H1 (cell line): Measurements from ENCODE around the gene SHROOM4. TPM values are rescaled to one million over a fixed set of nuclear protein-coding genes. Genes with fewer than 3 reads are reported as not detected.
A peak's percentile ranks its signal among the peaks of the same experiment; 100 is the strongest.

ENCODE experiments used
- CTCF ChIA-PET: fragments of 300-600 bp; sonication (Branson Sonifier 250); formaldehyde crosslinking; loops from one replicate; lab custom pipeline; 2021; ENCODE audit not compliant: partially characterized antibody; lab: Charles Lee
- POLR2A ChIA-PET: fragments of 300-600 bp; sonication (Branson Sonifier 250); formaldehyde crosslinking; loops from one replicate; lab custom pipeline; 2021; ENCODE audit warnings: inconsistent platforms; ENCODE audit not compliant: partially characterized antibody; lab: Charles Lee
- DNase-seq, 2 experiments: peaks; one replicate each; pipeline versions ENCODE4 v3.0.0 to v3.0.0-alpha.2; 2010 to 2022; ENCODE audit warnings: low spot score in 2 of 2, low read depth in 1 of 2, mixed read lengths in 1 of 2
- FAIRE-seq: peaks from 2 replicates; lab custom pipeline; 2011; peaks lifted over from hg19 to GRCh38; lab: Jason Lieb, UNC
- H2AFZ ChIP-seq: 2 replicates; pipeline ENCODE4 v1.8.1; 2012; ENCODE audit warnings: low read length, inconsistent platforms
- H2AK5ac ChIP-seq: 2 replicates; pipeline ENCODE4 v1.6.1; 2013; ENCODE audit warnings: low read depth, low read length
- H2BK120ac ChIP-seq: replicated peaks from 2 replicates; pipeline ENCODE3; 2013; ENCODE audit warnings: low read depth, low read length, inconsistent platforms
- H2BK12ac ChIP-seq: 2 replicates; pipeline ENCODE4 v1.6.1; 2013; ENCODE audit warnings: low read depth, low read length
- H2BK15ac ChIP-seq: 2 replicates; pipeline ENCODE4 v1.6.1; 2013; ENCODE audit warnings: low read length
- H2BK20ac ChIP-seq: 2 replicates; pipeline ENCODE4 v1.6.1; 2013; ENCODE audit warnings: low read length
- H2BK5ac ChIP-seq: 2 replicates; pipeline ENCODE4 v1.6.1; 2013; ENCODE audit warnings: low read depth, low read length
- H3K14ac ChIP-seq: 2 replicates; pipeline ENCODE4 v1.6.1; 2013; ENCODE audit warnings: inconsistent platforms; ENCODE audit not compliant: insufficient read length
- H3K18ac ChIP-seq: 2 replicates; pipeline ENCODE4 v1.6.1; 2013; ENCODE audit warnings: low read length; ENCODE audit errors: extremely low read depth
- H3K23ac ChIP-seq: 2 replicates; pipeline ENCODE4 v1.6.1; 2013; ENCODE audit warnings: inconsistent platforms; ENCODE audit not compliant: insufficient read length
- H3K23me2 ChIP-seq: 2 replicates; pipeline ENCODE4 v1.6.1; 2013; ENCODE audit warnings: low read depth, low read length
- H3K27ac ChIP-seq: 2 replicates; pipeline ENCODE4 v1.6.1; 2011; ENCODE audit warnings: low read depth, low read length, inconsistent platforms
- H3K27me3 ChIP-seq, 4 experiments: replicated peaks in 1 of 4; 1 replicate in 1 of 4; 2 replicates in 3 of 4; pipeline versions ENCODE4 v1.6.1 to v1.8.1; 2011 to 2013; ENCODE audit warnings: low read length in 3 of 4, mild to moderate bottlenecking in 3 of 4, inconsistent platforms in 2 of 4, mixed read lengths in 2 of 4, moderate library complexity in 1 of 4; ENCODE audit not compliant: control insufficient read depth in 3 of 4, insufficient read depth in 3 of 4; ENCODE audit errors: extremely low read depth in 1 of 4
- H3K36me3 ChIP-seq, 4 experiments: 2 replicates each; pipeline versions ENCODE4 v1.6.1 to v1.8.1; 2011 to 2013; ENCODE audit warnings: mild to moderate bottlenecking in 4 of 4, low read length in 3 of 4, moderate library complexity in 2 of 4, control low read depth in 1 of 4, inconsistent platforms in 1 of 4; ENCODE audit not compliant: insufficient read depth in 4 of 4, control insufficient read depth in 2 of 4
- H3K4ac ChIP-seq: replicated peaks from 2 replicates; pipeline ENCODE3; 2013; ENCODE audit warnings: low read length, low read depth, mixed read lengths, inconsistent platforms; ENCODE audit not compliant: insufficient read length
- H3K4me1 ChIP-seq, 4 experiments: replicated peaks in 1 of 4; 1 replicate in 1 of 4; 2 replicates in 3 of 4; pipeline versions ENCODE4 v1.6.1 to v1.8.1; 2011 to 2013; ENCODE audit warnings: low read length in 3 of 4, inconsistent platforms in 2 of 4, mixed read lengths in 1 of 4; ENCODE audit not compliant: insufficient read depth in 4 of 4, control insufficient read depth in 3 of 4
- H3K4me2 ChIP-seq, 2 experiments: 2 replicates each; pipeline versions ENCODE4 v1.6.1 to v1.8.1; 2011 to 2013; ENCODE audit warnings: low read depth in 2 of 2, low read length in 2 of 2, control low read depth in 1 of 2, inconsistent platforms in 1 of 2, mild to moderate bottlenecking in 1 of 2; ENCODE audit not compliant: insufficient read depth in 1 of 2
- H3K4me3 ChIP-seq, 4 experiments: fragments of 200-600, 300-600 bp in 1 of 4; sonication (generic), shearing (Covaris generic), sonication (Bioruptor Twin) in 1 of 4; 2 replicates each; pipeline versions ENCODE4 v1.5.1 to v1.8.1; 2011 to 2016; ENCODE audit warnings: low read length in 4 of 4, low read depth in 3 of 4, control low read depth in 2 of 4, inconsistent platforms in 2 of 4, mild to moderate bottlenecking in 2 of 4, mixed read lengths in 1 of 4, moderate library complexity in 1 of 4; ENCODE audit not compliant: insufficient read depth in 2 of 4; ENCODE audit errors: extremely low read depth in 1 of 4
- H3K56ac ChIP-seq: replicated peaks from 2 replicates; pipeline ENCODE3; 2013; ENCODE audit warnings: low read depth, mild to moderate bottlenecking, mixed read lengths, low read length, inconsistent platforms; ENCODE audit not compliant: insufficient read length
- H3K79me1 ChIP-seq: 2 replicates; pipeline ENCODE4 v1.6.1; 2013; ENCODE audit warnings: low read depth, low read length, control low read depth
- H3K79me2 ChIP-seq, 2 experiments: 2 replicates each; pipeline versions ENCODE4 v1.6.1 to v1.8.1; 2012 to 2013; ENCODE audit warnings: low read length in 2 of 2, mild to moderate bottlenecking in 2 of 2, inconsistent platforms in 1 of 2; ENCODE audit not compliant: insufficient read depth in 2 of 2, control insufficient read depth in 1 of 2
- H3K9ac ChIP-seq, 4 experiments: replicated peaks in 1 of 4; 1 replicate in 1 of 4; 2 replicates in 3 of 4; pipeline versions ENCODE4 v1.6.1 to v1.8.1; 2011 to 2013; ENCODE audit warnings: low read depth in 3 of 4, low read length in 3 of 4, control low read depth in 2 of 4, mild to moderate bottlenecking in 2 of 4, moderate library complexity in 2 of 4, inconsistent platforms in 1 of 4; ENCODE audit errors: extremely low read depth in 1 of 4
- H3K9me3 ChIP-seq, 2 experiments: 2 replicates each; pipeline versions ENCODE4 v1.6.1 to v1.8.1; 2012 to 2013; ENCODE audit warnings: mild to moderate bottlenecking in 2 of 2, moderate library complexity in 2 of 2, control low read depth in 1 of 2, inconsistent platforms in 1 of 2, low read depth in 1 of 2, low read length in 1 of 2, mixed read lengths in 1 of 2; ENCODE audit not compliant: insufficient read depth in 2 of 2
- H4K20me1 ChIP-seq, 2 experiments: replicated peaks in 1 of 2; 2 replicates each; pipeline versions ENCODE3 to v1.8.1; 2011 to 2013; ENCODE audit warnings: inconsistent platforms in 2 of 2, low read length in 2 of 2, mild to moderate bottlenecking in 1 of 2; ENCODE audit not compliant: insufficient read depth in 2 of 2, control insufficient read depth in 1 of 2
- H4K5ac ChIP-seq: 2 replicates; pipeline ENCODE4 v1.6.1; 2013; ENCODE audit warnings: low read length, low read depth, mixed read lengths, inconsistent platforms; ENCODE audit not compliant: insufficient read length
- H4K8ac ChIP-seq: 2 replicates; pipeline ENCODE4 v1.8.0; 2013; ENCODE audit warnings: mild to moderate bottlenecking, moderate library complexity, low read length, inconsistent platforms; ENCODE audit not compliant: insufficient read depth; ENCODE audit errors: extremely low read depth
- H4K91ac ChIP-seq: replicated peaks from 2 replicates; pipeline ENCODE3; 2013; ENCODE audit warnings: low read length, mixed read lengths, inconsistent platforms; ENCODE audit not compliant: insufficient read length
- CTBP2 ChIP-seq: IDR thresholded peaks from 2 replicates; pipeline ENCODE4 v1.7.0; 2011; ENCODE audit warnings: borderline replicate concordance, mild to moderate bottlenecking, moderate library complexity, mixed read lengths, low read length; ENCODE audit not compliant: insufficient read depth, insufficient read length
- HDAC2 ChIP-seq, 2 experiments: fragments of 300-600 bp in 1 of 2; sonication (generic) in 1 of 2; IDR thresholded peaks; 2 replicates each; pipeline ENCODE4 v1.6.1; 2011 to 2012; ENCODE audit warnings: low read depth in 2 of 2, low read length in 2 of 2, mild to moderate bottlenecking in 2 of 2, moderate library complexity in 2 of 2, borderline replicate concordance in 1 of 2, inconsistent platforms in 1 of 2
- WGBS, 2 experiments: shearing (Covaris generic) in 1 of 2; methylation state at CpG; one replicate each; pipeline versions ENCODE4 v1.1.6 to v1.1.7; 2013 to 2015; ENCODE audit warnings: low lambda C conversion rate in 2 of 2, mixed read lengths in 2 of 2, inconsistent platforms in 1 of 2, low coverage in 1 of 2, missing lambda C conversion rate in 1 of 2; ENCODE audit not compliant: insufficient replicate concordance in 2 of 2, insufficient coverage in 1 of 2, insufficient read length in 1 of 2; ENCODE audit errors: extremely low coverage in 1 of 2, missing lambda C conversion rate in 1 of 2; 5-methylcytosine and 5-hydroxymethylcytosine counted together
- polyA plus RNA-seq, 7 experiments: library from polyadenylated mRNA; depleted of rRNA in 3 of 7; stranded (reverse) in 5 of 7; unstranded in 2 of 7; fragments of >200 nt in 5 of 7; fragments of 200-250 nt in 2 of 7; gene quantifications; 1 replicate in 5 of 7; 2 replicates in 1 of 7; 4 replicates in 1 of 7; pipeline versions ENCODE4 v1.2.1 to v1.2.3, GENCODE V29; 2011 to 2013; ENCODE audit warnings: missing spikeins in 2 of 7, mixed read lengths in 2 of 7
- total RNA-seq: library from RNA; stranded (reverse); fragmentation: NEBNext Ultra II Directional; extraction: Animal tissue kit (Norgen Biotek cat#: 25700); gene quantifications from 2 replicates; pipeline ENCODE4 v1.2.1, GENCODE V29; 2021

The SHROOM4 gene
- total and polyA plus RNA-seq, 2 of the 8 experiments (the other 6 are each of a cell fraction or from before 2014, with no cell fraction given), result 1.6 to 5.6 TPM

DNA sequence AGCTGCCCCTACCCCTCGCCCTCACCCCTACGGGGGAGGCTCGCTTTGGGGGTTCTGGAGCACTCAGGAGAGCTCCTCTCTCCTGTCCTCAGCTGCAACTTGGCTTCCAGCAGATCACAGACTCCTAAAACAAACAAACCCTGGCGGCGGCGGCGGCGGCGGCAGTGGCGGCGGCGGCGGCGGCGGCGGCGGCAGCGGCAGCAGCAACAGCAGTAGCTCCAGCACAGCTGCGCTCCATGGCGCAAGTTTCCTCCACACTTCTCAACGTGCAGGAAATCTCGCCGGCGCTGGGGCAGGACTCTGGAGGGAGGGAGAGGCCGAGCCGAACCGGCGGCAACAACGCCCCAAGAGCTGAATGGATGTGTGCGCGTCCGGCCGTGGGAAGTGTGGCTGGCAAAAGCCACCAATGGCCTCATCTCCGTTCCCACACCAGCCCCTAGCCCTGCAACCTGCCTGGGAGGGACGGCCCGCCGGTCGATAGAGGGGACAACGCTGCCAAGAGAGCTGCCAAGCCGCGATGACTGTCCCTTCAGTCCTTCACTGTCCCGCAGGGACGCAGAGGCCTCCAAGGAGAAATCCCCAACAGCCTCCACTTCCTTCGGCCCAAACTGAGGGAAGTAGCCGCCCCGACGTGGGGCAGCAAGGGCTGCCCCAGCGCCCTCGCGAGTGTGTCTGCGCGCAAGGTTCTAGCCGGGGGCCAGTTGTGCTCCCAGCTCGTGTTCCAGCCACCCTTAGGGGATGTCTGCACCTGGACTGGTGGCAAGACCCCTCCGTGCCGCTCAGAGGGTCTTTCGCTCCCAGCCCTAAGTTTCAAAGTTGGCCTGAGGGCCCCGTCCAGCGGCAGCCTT, 775 bp downstream of the SHROOM4 start:
- no peak overlapping the region for H2BK12ac ChIP-seq
- H3K9ac ChIP-seq, result peak overlapping the region in 1 of 4 experiments; percentile 14; a peak in 2 of 7 replicates
- H3K4ac ChIP-seq, result no peak overlapping the region
- no peak overlapping the region for H2BK120ac ChIP-seq
- peak overlapping the region; percentile 71 for H3K18ac ChIP-seq
- H2BK20ac ChIP-seq, result no peak overlapping the region
- no peak overlapping the region for H3K56ac ChIP-seq
- 1% methylated on average over 18 of the region's 59 CpGs; no CpG with 5 or more reads in 1 of the 2 experiments for WGBS, 2 experiments
- H3K4me3 ChIP-seq, result peak overlapping the region; percentile 61 to 77 (median 68)
- no peak for FAIRE-seq
- no peaks in the 10 kb centered on the region for H3K9me3 ChIP-seq
- peaks cover 0 to 4% (median 0%) of the 10 kb centered on the region in 4 experiments; a peak in 1 of 7 replicates for H3K27me3 ChIP-seq
- no peak overlapping the region for H2AK5ac ChIP-seq
- peak overlapping the region; percentile 32; the same call in 1 of the 2 replicates for H2AFZ ChIP-seq
- no peaks in the 10 kb centered on the region for H4K20me1 ChIP-seq
- H3K23ac ChIP-seq, result no peak overlapping the region
- peak in 1 of 2 experiments; percentile 55 for DNase-seq
- peaks cover 5% of the 10 kb centered on the region; the same call in 1 of the 2 replicates for H3K23me2 ChIP-seq
- H3K27ac ChIP-seq, result no peak overlapping the region
- no peaks in the 10 kb centered on the region for H3K79me1 ChIP-seq
- no peak overlapping the region for H2BK15ac ChIP-seq
- no peak overlapping the region for H3K14ac ChIP-seq
- H3K4me2 ChIP-seq, result peak overlapping the region; percentile 80 to 91
- no peaks in the 10 kb centered on the region for H3K4me1 ChIP-seq
- no peak overlapping the region for H4K91ac ChIP-seq
- ChIA-PET POLR2A (interaction anchor here (0.6 to 0.8 kb wide), 2 partner anchors 13 to 761 kb away, joined by 3 to 4 read pairs; no protein-coding TSS in a partner anchor), CTCF (interaction anchor here (0.6 kb wide), 1 partner anchor 137 kb away, joined by 3 read pairs; no protein-coding TSS in a partner anchor)
- no peak overlapping the region; the same call in 1 of the 2 replicates for H4K8ac ChIP-seq
- no peaks in the 10 kb centered on the region for H3K79me2 ChIP-seq
- H3K36me3 ChIP-seq, result no peaks in the 10 kb centered on the region
- H2BK5ac ChIP-seq, result no peak overlapping the region
- H4K5ac ChIP-seq, result no peak overlapping the region
- TF ChIP-seq HDAC2 (IDR thresholded peaks at IDR 0.05; ENCODE audit: borderline replicate concordance in 1 of 2, low read depth in 2 of 2, low read length in 2 of 2), result 0 out of 4 replicates have a peak, but pooled peaks of 1 of the 2 experiments have one; percentile 8
- TF ChIP-seq CTBP2, result no peak
